HG03378 (cell line): ENCODE measurements around the gene CNTNAP2.

Experiments
- ATAC-seq: cut with Tn5 transposase; IDR thresholded peaks from one replicate; pipeline ENCODE4 v1.9.1; 2021; ENCODE audit warnings: mild to moderate bottlenecking, moderate library complexity; ENCODE audit not compliant: unreplicated experiment

CNTNAP2 gene

GRCh38 chr7:148337995-148338747 lies 2221.6 kb downstream of the CNTNAP2 start:
- ATAC-seq = no peak

GRCh38 chr7:148340438-148341280 lies 2224.1 kb downstream of the CNTNAP2 start:
- ATAC-seq = no peak

- no peak for ATAC-seq
Observed at GRCh38 chr7:148344406-148344805, 2227.8 kb downstream of the CNTNAP2 start.

- ATAC-seq = no peak
Observed at GRCh38 chr7:148347981-148348380, 2231.4 kb downstream of the CNTNAP2 start.

- ATAC-seq = no peak
Observed at GRCh38 chr7:148348466-148348865, 2231.9 kb downstream of the CNTNAP2 start.

GRCh38 chr7:148356303-148356702 lies 2239.7 kb downstream of the CNTNAP2 start:
- no peak for ATAC-seq

GRCh38 chr7:148362541-148362940 lies 2245.9 kb downstream of the CNTNAP2 start:
- ATAC-seq = no peak

- ATAC-seq = no peak
Observed at GRCh38 chr7:148367731-148368475, 2251.3 kb downstream of the CNTNAP2 start.

GRCh38 chr7:148368562-148368961 lies 2252.0 kb downstream of the CNTNAP2 start:
- ATAC-seq = no peak

- ATAC-seq = no peak
Observed at GRCh38 chr7:148371280-148371937, 2254.8 kb downstream of the CNTNAP2 start.

GRCh38 chr7:148374396-148375259 lies 2258.0 kb downstream of the CNTNAP2 start:
- ATAC-seq = no peak

GRCh38 chr7:148379677-148380076 lies 2263.1 kb downstream of the CNTNAP2 start:
- no peak for ATAC-seq

- ATAC-seq = no peak
Observed at GRCh38 chr7:148380596-148381419, 2264.2 kb downstream of the CNTNAP2 start.

- no peak for ATAC-seq
Observed at GRCh38 chr7:148382596-148382995, 2266.0 kb downstream of the CNTNAP2 start.

- ATAC-seq = no peak
Observed at GRCh38 chr7:148383651-148384050, 2267.1 kb downstream of the CNTNAP2 start.

- ATAC-seq = no peak
Observed at GRCh38 chr7:148385009-148385682, 2268.5 kb downstream of the CNTNAP2 start.

GRCh38 chr7:148390381-148390780 lies 2273.8 kb downstream of the CNTNAP2 start:
- no peak for ATAC-seq

- no peak for ATAC-seq
Observed at GRCh38 chr7:148391591-148391990, 2275.0 kb downstream of the CNTNAP2 start.
